NOMO-1 treated with DMSO at 0.1 percent for 48 hours (cell line): Measurements from ENCODE around the gene ZNF578.
"Not testable (repeated sequence)": the region's sequence is repeated elsewhere in the genome, so short reads cannot be mapped to it uniquely, and the experiment has no call there.

Source experiments
- DNase-seq: peaks from one replicate; lab custom pipeline; 2025; ENCODE audit not compliant: unreplicated experiment; lab: John Stamatoyannopoulos, UW

The ZNF578 gene

DNA sequence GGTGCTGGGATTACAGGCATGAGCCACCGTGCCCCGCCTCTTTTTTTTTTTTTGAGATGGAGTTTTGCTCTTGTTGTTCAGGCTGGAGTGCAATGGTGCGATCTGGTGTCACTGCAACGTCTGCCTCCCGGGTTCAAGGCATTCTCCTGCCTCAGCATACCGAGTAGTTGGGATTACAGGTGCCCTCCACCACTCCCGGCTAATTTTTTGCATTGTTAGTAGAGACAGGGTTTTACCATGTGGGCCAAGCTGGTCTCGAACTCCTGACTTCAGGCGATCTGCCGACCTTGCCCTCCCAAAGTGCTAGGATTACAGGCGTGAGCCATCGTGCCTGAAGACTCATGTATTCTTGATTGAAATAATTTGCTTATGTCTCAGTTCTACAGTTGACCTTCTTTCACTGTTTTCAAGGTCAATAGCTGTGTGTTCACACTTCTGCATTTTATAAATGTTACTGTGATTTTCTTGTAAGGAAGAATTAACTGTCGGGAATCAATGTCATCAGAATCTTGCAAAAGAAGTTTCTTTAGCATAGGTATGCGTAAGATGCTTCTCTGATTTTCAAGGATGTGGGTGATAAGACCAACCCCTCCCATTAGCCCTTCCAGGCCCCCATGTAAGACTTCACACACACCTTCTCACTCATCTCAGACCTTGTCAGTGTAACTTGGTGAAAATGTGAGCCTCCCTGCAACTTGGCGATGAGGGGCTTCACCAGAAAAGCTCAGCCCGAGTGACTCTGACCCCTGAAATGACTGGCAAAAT is 104.1 kb downstream of the ZNF578 start:
- no peak for DNase-seq

DNA sequence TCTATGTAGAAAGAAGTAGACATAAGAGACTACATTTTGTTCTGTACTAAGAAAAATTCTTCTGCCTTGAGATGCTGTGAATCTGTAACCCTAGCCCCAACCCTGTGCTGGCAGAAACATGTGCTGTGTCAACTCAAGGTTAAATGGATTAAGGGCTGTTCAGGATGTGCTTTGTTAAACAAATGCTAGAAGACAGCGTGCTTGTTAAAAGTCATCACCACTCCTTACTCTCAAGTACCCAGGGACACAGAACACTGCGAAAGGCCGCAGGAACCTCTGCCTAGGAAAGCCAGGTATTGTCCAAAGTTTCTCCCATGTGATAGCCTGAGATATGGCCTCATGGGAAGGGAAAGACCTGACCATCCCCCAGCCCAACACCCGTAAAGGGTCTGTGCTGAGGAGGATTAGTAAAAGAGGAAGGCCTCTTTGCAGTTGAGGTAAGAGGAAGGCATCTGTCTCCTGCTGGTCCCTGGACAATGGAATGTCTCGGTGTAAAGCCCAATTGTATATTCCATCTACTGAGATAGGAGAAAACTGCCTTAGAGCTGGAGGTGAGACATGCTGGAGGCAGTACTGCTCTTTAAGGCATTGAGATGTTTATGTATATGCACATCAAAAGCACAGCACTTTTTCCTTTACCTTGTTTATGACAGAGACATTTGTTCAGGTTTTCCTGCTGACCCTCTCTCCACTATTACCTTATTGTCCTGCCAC is 105.5 kb downstream of the ZNF578 start:
- not testable (repeated sequence) for DNase-seq

GRCh38 chr19:52561611-52562010 is 108.3 kb downstream of the ZNF578 start:
- DNase-seq: not testable (repeated sequence)
